Prostate gland (tissue), 2 donors: ENCODE measurements around the gene ZNF281. TPM values are rescaled to one million over a fixed set of nuclear protein-coding genes. Genes with fewer than 3 reads are reported as not detected.

Source experiments
- DNase-seq: peaks from one replicate; pipeline ENCODE4 v3.0.0-alpha.2; 2019; ENCODE audit warnings: low spot score
- H3K27ac ChIP-seq, 2 donors: fragments of 200-600 bp; sonication (generic); 2 replicates each; pipeline ENCODE4 v1.5.1; 2017 to 2019
- H3K27me3 ChIP-seq: fragments of 200-600 bp; sonication (generic); replicated peaks from 2 replicates; pipeline ENCODE4 v1.5.1; 2019; ENCODE audit not compliant: insufficient read depth
- H3K36me3 ChIP-seq, 2 donors: fragments of 200-600 bp; sonication (generic); 1 replicate in 1 of 2; 2 replicates in 1 of 2; pipeline versions ENCODE4 v1.5.1 to v1.8.1; 2017 to 2019
- H3K4me1 ChIP-seq: fragments of 200-600 bp; sonication (generic); replicated peaks from 2 replicates; pipeline ENCODE4 v1.5.1; 2019
- H3K4me3 ChIP-seq, 2 donors: fragments of 200-600 bp; sonication (generic); 2 replicates each; pipeline ENCODE4 v1.5.1; 2017 to 2019
- H3K9me3 ChIP-seq: fragments of 200-600 bp; sonication (generic); 2 replicates; pipeline ENCODE4 v1.5.1; 2017
- POLR2A ChIP-seq: fragments of 450-650 bp; IDR thresholded peaks from one replicate; pipeline ENCODE4 v1.6.1; 2016; ENCODE audit warnings: antibody characterized with exemption, mild to moderate bottlenecking
- POLR2AphosphoS5 ChIP-seq: sonication (generic); formaldehyde crosslinking; IDR thresholded peaks from one replicate; pipeline ENCODE4 v1.6.1; 2017; ENCODE audit warnings: antibody characterized with exemption
- WGBS: methylation state at CpG from one replicate; pipeline ENCODE4 v1.1.5; 2018; 5-methylcytosine and 5-hydroxymethylcytosine counted together
- intact Hi-C: fragments of 100-400 bp; cut with DNase I; formaldehyde crosslinking; loops from one replicate; pipeline ENCODE4 v1.14.2; 2022
- total RNA-seq, 2 donors: library from RNA; depleted of rRNA; stranded (reverse); fragments of >200 nt; gene quantifications; one replicate each; pipeline ENCODE4 v1.1.0, GENCODE V29; 2016
- TF ChIP-seq, protein P1 (sequence below), 4 experiments: fragments of 200-600 bp in 2 of 4; fragments of 450-650 bp in 2 of 4; sonication (generic) in 2 of 4; IDR thresholded peaks; 1 replicate in 3 of 4; 2 replicates in 1 of 4; pipeline ENCODE4 v1.5.1; 2016 to 2019; ENCODE audit warnings: antibody characterized with exemption in 4 of 4, mild to moderate bottlenecking in 2 of 4, moderate library complexity in 2 of 4

The ZNF281 gene
- total RNA-seq, 2 donors from 2014 or later = 7.5 to 12.6 TPM

GRCh38 chr1:200453553-200453905 is 43.7 kb upstream of the ZNF281 start:
- Histone ChIP-seq H3K9me3 (no peaks in the 10 kb centered on the region), H3K4me1 (no peaks in the 10 kb centered on the region), H3K27me3 (no peaks in the 10 kb centered on the region), H3K27ac (no peak overlapping the region), H3K4me3 (no peak overlapping the region), H3K36me3 (no peaks in the 10 kb centered on the region)
- TF ChIP-seq, protein P1, sequence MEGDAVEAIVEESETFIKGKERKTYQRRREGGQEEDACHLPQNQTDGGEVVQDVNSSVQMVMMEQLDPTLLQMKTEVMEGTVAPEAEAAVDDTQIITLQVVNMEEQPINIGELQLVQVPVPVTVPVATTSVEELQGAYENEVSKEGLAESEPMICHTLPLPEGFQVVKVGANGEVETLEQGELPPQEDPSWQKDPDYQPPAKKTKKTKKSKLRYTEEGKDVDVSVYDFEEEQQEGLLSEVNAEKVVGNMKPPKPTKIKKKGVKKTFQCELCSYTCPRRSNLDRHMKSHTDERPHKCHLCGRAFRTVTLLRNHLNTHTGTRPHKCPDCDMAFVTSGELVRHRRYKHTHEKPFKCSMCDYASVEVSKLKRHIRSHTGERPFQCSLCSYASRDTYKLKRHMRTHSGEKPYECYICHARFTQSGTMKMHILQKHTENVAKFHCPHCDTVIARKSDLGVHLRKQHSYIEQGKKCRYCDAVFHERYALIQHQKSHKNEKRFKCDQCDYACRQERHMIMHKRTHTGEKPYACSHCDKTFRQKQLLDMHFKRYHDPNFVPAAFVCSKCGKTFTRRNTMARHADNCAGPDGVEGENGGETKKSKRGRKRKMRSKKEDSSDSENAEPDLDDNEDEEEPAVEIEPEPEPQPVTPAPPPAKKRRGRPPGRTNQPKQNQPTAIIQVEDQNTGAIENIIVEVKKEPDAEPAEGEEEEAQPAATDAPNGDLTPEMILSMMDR (IDR thresholded peaks at IDR 0.05) = no peak
- TF ChIP-seq POLR2A (no peak), POLR2AphosphoS5 (no peak)
- no peak for DNase-seq
- 58% methylated on average over 3 of the region's 3 CpGs for WGBS
- intact Hi-C loops = no loop called here

DNA sequence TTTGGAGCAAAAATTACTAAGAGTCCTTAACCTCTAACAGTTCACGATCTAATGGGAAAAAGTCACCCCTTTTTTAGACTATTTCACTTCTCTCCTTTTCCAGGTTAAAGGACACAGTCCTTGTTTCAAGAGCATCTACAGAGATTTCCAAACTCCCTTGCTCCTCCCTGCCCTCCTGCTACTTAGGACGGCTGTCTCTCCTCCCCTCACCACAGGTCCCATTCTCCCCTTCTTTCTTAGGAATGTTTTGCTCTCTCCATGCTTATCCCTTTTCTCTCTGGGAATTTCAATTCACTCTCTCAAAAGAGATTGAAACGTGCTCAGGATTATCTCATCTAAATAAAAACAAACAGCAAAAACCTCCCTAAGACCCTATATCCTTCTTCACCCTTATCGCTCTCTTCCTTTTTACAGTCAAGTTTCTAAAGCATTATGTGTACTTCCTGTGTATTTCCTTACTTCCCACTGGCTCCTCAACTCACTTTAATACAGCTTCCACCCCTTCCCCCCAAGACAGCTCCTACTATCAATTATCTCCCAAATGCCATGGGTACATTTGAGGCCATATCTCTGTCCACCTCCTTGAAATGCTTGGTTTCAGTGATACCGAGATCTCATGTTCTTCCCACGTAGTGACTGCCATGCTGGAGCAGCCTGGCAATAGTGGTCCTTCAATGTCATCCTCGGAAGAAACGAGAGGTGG is 43.2 kb upstream of the ZNF281 start:
- Histone ChIP-seq H3K4me1 (no peaks in the 10 kb centered on the region), H3K9me3 (no peaks in the 10 kb centered on the region), H3K36me3 (no peaks in the 10 kb centered on the region), H3K27me3 (no peaks in the 10 kb centered on the region), H3K27ac (no peak overlapping the region), H3K4me3 (no peak overlapping the region)
- intact Hi-C loops = no loop called here
- 76% methylated on average over 8 of the region's 8 CpGs for WGBS
- DNase-seq = no peak
- TF ChIP-seq POLR2AphosphoS5 (no peak), POLR2A (no peak)
- TF ChIP-seq, protein P1 (IDR thresholded peaks at IDR 0.05) = no peak

- Histone ChIP-seq H3K36me3 (no peaks in the 10 kb centered on the region), H3K4me3 (no peak overlapping the region), H3K4me1 (no peaks in the 10 kb centered on the region), H3K27me3 (no peaks in the 10 kb centered on the region), H3K27ac (no peak overlapping the region), H3K9me3 (no peaks in the 10 kb centered on the region)
- no peak for TF ChIP-seq POLR2A
- TF ChIP-seq, protein P1 (IDR thresholded peaks at IDR 0.05) = no peak
- no peak for TF ChIP-seq POLR2AphosphoS5
- no peak for DNase-seq
- WGBS = 84% methylated on average over 6 of the region's 6 CpGs
- intact Hi-C loops = no loop called here
Measured at GRCh38 chr1:200448034-200448762, 38.4 kb upstream of the ZNF281 start.

GRCh38 chr1:200445213-200445612 is 35.4 kb upstream of the ZNF281 start:
- TF ChIP-seq POLR2A (no peak), POLR2AphosphoS5 (no peak)
- TF ChIP-seq, protein P1 (IDR thresholded peaks at IDR 0.05) = no peak
- Histone ChIP-seq H3K36me3 (no peaks in the 10 kb centered on the region), H3K27me3 (no peaks in the 10 kb centered on the region), H3K4me3 (no peak overlapping the region), H3K27ac (no peak overlapping the region), H3K4me1 (no peaks in the 10 kb centered on the region), H3K9me3 (no peaks in the 10 kb centered on the region)
- no peak for DNase-seq
- 94% methylated on average over 1 of the region's 1 CpG for WGBS
- intact Hi-C loops = no loop called here

DNA sequence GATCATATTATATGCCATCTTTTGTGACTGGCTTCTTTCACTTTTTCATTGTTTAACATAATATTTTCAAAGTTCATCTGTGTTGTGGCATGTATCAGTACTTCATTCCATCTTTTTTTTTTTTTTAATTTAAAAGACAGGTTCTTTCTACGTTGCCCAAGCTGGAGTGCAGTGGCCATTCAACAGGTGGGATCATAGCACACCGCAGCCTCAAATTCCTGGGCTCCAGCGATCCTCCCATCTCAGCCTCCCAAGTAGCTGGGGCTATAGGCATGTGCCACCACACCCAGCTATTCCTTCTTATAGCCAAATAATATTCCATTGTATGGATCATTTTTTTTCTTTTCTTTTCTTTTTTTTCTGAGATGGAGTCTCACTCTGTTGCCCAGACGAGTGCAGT is 34.6 kb upstream of the ZNF281 start:
- no peak overlapping the region for H3K4me3 ChIP-seq
- TF ChIP-seq, protein P1 (IDR thresholded peaks at IDR 0.05) = no peak
- TF ChIP-seq POLR2AphosphoS5 (no peak), POLR2A (no peak)
- intact Hi-C loops = no loop called here
- no peaks in the 10 kb centered on the region for H3K36me3 ChIP-seq
- no peak overlapping the region for H3K27ac ChIP-seq
- H3K4me1 ChIP-seq = no peaks in the 10 kb centered on the region
- DNase-seq = no peak
- whole genome bisulfite sequencing = 95% methylated on average over 4 of the region's 4 CpGs
- H3K9me3 ChIP-seq = no peaks in the 10 kb centered on the region
- no peaks in the 10 kb centered on the region for H3K27me3 ChIP-seq
